ENCODE results near the gene MPP7.

- TF ChIP-seq, protein P1, sequence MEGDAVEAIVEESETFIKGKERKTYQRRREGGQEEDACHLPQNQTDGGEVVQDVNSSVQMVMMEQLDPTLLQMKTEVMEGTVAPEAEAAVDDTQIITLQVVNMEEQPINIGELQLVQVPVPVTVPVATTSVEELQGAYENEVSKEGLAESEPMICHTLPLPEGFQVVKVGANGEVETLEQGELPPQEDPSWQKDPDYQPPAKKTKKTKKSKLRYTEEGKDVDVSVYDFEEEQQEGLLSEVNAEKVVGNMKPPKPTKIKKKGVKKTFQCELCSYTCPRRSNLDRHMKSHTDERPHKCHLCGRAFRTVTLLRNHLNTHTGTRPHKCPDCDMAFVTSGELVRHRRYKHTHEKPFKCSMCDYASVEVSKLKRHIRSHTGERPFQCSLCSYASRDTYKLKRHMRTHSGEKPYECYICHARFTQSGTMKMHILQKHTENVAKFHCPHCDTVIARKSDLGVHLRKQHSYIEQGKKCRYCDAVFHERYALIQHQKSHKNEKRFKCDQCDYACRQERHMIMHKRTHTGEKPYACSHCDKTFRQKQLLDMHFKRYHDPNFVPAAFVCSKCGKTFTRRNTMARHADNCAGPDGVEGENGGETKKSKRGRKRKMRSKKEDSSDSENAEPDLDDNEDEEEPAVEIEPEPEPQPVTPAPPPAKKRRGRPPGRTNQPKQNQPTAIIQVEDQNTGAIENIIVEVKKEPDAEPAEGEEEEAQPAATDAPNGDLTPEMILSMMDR (IDR thresholded peaks at IDR 0.05): no peak
- TF ChIP-seq POLR2AphosphoS5 (IDR thresholded peaks at IDR 0.05): no peak
Measured at GRCh38 chr10:28280652-28281051, 22.2 kb downstream of the MPP7 start.

All from suprapubic skin (tissue), 3 donors.